ENCODE data around the gene GPX4. TPM values are rescaled to one million over a fixed set of nuclear protein-coding genes. Genes with fewer than 3 reads are reported as not detected.

Gene GPX4
- total RNA-seq, 1 donor from 2014 or later = 300 TPM

DNA sequence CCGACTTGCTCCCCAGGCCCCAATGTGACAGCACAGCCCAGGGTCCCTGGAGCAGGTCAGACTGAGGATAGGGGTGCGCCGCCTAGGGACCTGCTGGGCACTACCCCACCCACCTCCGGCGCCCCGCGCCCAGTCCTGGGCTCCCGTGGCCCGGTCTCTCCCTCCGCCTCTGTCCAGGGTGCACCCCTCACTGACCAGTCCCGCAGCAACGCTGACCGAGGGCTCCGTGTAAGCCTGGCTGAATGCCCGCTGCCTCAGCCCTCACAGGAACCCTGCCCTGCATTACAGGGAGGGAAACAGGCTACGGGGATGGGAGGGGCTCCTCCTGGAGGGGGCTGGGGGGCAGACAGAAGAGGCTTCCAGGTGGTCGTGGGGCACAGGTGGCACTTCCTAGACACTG lies 31.7 kb downstream of the GPX4 start:
- TF ChIP-seq, protein P1, sequence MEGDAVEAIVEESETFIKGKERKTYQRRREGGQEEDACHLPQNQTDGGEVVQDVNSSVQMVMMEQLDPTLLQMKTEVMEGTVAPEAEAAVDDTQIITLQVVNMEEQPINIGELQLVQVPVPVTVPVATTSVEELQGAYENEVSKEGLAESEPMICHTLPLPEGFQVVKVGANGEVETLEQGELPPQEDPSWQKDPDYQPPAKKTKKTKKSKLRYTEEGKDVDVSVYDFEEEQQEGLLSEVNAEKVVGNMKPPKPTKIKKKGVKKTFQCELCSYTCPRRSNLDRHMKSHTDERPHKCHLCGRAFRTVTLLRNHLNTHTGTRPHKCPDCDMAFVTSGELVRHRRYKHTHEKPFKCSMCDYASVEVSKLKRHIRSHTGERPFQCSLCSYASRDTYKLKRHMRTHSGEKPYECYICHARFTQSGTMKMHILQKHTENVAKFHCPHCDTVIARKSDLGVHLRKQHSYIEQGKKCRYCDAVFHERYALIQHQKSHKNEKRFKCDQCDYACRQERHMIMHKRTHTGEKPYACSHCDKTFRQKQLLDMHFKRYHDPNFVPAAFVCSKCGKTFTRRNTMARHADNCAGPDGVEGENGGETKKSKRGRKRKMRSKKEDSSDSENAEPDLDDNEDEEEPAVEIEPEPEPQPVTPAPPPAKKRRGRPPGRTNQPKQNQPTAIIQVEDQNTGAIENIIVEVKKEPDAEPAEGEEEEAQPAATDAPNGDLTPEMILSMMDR (conservative IDR thresholded peaks at IDR 0.05) = no peak
- H3K27me3 Mint-ChIP-seq (ENCODE audit: low read depth) = no peaks in the 10 kb centered on the region

DNA sequence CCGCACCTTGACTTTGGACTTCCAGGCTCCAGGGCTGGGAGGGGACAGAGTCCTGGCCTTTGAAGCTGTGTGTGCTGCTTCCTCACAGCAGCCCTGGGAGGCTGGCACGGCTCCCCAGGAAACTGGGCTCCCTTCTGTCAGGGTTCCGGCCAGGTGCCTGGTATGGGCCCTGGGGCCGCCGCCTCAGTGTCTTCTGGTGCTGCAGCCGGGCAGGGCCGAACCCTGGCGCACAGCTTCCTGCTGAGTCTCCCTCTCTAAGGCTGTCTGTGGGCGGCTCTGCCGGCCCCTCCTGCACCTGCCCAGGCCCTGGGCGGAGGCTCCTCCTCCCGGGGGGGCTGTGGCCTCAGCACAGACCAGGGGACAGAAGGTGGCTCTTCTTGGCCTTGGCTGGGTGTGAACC lies 32.4 kb downstream of the GPX4 start:
- Mint-ChIP-seq H3K4me3 (peak overlapping the region; percentile 36), H3K27ac (ENCODE audit: unreplicated experiment) (no peak overlapping the region), H3K9me3 (no peaks in the 10 kb centered on the region), H3K27me3 (ENCODE audit: low read depth) (no peaks in the 10 kb centered on the region), H3K36me3 (ENCODE audit: low read depth) (peaks cover 12% of the 10 kb centered on the region), H3K4me1 (no peaks in the 10 kb centered on the region)
- DNase-seq (ENCODE audit: low read depth, low spot score) = no peak
- TF ChIP-seq, protein P1 (conservative IDR thresholded peaks at IDR 0.05) = no peak

More for the DNA sequence above, 31.7 kb downstream of the GPX4 start:
- H3K9me3 Mint-ChIP-seq = no peaks in the 10 kb centered on the region
- H3K36me3 Mint-ChIP-seq (ENCODE audit: low read depth) = peaks cover 10% of the 10 kb centered on the region
- no peak overlapping the region for H3K4me3 Mint-ChIP-seq
- DNase-seq (ENCODE audit: low read depth, low spot score) = no peak
- no peaks in the 10 kb centered on the region for H3K4me1 Mint-ChIP-seq
- no peak overlapping the region for H3K27ac Mint-ChIP-seq (ENCODE audit: unreplicated experiment)

DNA sequence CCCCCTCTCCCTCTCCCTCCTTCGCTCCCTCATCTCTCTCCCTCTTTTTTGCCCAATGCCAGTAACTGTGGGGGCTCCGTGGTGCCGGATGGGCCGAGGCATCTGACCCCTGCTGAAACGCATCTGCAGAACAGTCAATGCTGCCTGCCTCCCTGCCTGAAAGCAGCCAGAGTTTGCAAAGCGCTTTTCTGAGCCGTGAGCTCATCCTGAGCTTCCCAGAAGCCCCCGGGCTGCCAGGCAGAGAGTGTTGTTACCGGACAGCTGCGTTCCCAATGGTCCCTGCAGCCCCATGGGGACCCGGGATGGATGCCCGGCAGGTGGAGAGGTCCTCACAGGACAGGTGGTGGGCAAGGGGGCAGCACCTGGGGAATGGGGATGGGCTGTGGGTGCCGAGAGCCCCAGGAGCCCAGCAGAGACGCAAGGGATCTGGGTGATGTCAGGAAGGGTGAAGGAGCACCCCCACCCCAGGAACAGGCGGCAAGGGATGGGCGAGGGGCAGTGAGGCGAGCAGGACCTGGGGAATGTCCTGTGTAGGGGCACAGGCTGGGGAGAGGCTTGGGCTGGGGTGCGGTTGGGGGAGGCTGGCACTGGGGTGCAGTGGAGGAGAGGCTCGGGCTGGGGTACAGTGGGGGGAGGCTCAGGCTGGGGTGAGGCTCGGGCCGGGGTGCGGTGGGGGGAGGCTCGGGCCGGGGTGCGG lies 33.0 kb downstream of the GPX4 start:
- TF ChIP-seq, protein P1 (conservative IDR thresholded peaks at IDR 0.05) = no peak
- Mint-ChIP-seq H3K36me3 (ENCODE audit: low read depth) (peaks cover 12% of the 10 kb centered on the region), H3K4me3 (peak overlapping the region; percentile 36)

DNA sequence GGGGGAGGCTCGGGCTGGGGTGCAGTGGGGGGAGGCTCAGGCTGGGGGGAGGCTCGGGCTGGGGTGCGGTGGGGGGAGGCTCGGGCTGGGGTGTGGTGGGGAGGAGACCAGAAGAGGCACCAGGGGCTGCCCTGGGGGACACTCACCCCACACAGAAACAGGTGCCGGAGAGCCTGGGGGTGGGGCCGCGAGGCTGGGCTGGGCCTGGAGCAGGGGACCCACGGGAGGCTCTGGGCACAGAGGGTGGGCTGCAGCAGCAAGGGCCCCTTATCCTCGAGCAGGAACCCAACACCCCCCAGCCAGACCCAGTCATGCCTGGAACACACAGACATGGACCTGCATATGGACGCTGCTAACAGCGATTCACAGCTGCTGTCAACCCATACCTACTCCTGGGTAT lies 34.3 kb downstream of the GPX4 start:
- peaks cover 4% of the 10 kb centered on the region for H3K9me3 Mint-ChIP-seq
- H3K27me3 Mint-ChIP-seq (ENCODE audit: low read depth) = no peaks in the 10 kb centered on the region
- peaks cover 21% of the 10 kb centered on the region for H3K36me3 Mint-ChIP-seq (ENCODE audit: low read depth)
- no peak overlapping the region for H3K27ac Mint-ChIP-seq (ENCODE audit: unreplicated experiment)
- no peak for DNase-seq (ENCODE audit: low read depth, low spot score)
- H3K4me3 Mint-ChIP-seq = no peak overlapping the region
- TF ChIP-seq, protein P1 (conservative IDR thresholded peaks at IDR 0.05) = no peak
- H3K4me1 Mint-ChIP-seq = no peaks in the 10 kb centered on the region

More for the DNA sequence above, 33.0 kb downstream of the GPX4 start:
- Mint-ChIP-seq H3K27ac (ENCODE audit: unreplicated experiment) (no peak overlapping the region), H3K4me1 (no peaks in the 10 kb centered on the region), H3K9me3 (no peaks in the 10 kb centered on the region), H3K27me3 (ENCODE audit: low read depth) (no peaks in the 10 kb centered on the region)
- no peak for DNase-seq (ENCODE audit: low read depth, low spot score)

DNA sequence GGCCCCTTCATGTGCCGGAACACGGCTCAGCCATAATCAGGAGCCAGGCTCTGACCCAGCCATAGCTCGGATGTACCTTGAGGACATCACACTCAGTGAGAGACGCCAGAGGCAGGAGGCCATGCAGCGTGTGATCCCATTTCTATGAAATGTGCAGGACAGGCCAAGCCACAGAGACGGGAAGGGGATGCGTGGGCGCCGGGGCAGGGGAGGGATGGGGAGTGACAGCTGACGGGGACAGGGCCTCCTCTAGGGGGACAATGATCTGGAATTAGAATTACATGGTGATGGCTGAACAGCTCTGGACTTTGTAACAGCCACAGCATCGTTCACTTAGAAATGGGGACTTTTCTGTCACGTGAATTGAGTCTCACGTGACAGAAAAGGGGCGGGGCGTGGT lies 35.3 kb downstream of the GPX4 start:
- H3K27me3 Mint-ChIP-seq (ENCODE audit: low read depth) = no peaks in the 10 kb centered on the region
- TF ChIP-seq, protein P1 (conservative IDR thresholded peaks at IDR 0.05) = no peak
- H3K9me3 Mint-ChIP-seq = peaks cover 4% of the 10 kb centered on the region
- no peak for DNase-seq (ENCODE audit: low read depth, low spot score)
- peaks cover 25% of the 10 kb centered on the region for H3K36me3 Mint-ChIP-seq (ENCODE audit: low read depth)
- no peak overlapping the region for H3K4me3 Mint-ChIP-seq
- no peaks in the 10 kb centered on the region for H3K4me1 Mint-ChIP-seq
- H3K27ac Mint-ChIP-seq (ENCODE audit: unreplicated experiment) = no peak overlapping the region
